ENCODE measurements around the gene ZNF668. TPM values are rescaled to one million over a fixed set of nuclear protein-coding genes. Genes with fewer than 3 reads are reported as not detected.

The ZNF668 gene
- total and polyA plus RNA-seq, 2 of the 13 experiments (the other 11 are each of a cell fraction or from before 2014, with no cell fraction given): 3.8 to 9.8 TPM

- no peak for TF ChIP-seq ZNF878 (CRISPR knock-in tag; IDR thresholded peaks at IDR 0.05)
- peak; percentile 35 for TF ChIP-seq THAP9 (CRISPR knock-in tag; IDR thresholded peaks at IDR 0.05; ENCODE audit: borderline replicate concordance)
- TF ChIP-seq CBFB (CRISPR knock-in tag; IDR thresholded peaks at IDR 0.05): peak; percentile 85
- TF ChIP-seq KDM2A (CRISPR knock-in tag; IDR thresholded peaks at IDR 0.05; ENCODE audit: borderline replicate concordance, low read depth): peak; percentile 99
- TF ChIP-seq ZNF576 (CRISPR knock-in tag; IDR thresholded peaks at IDR 0.05): no peak
- TF ChIP-seq ATF3 (CRISPR knock-in tag; IDR thresholded peaks at IDR 0.05): peak; percentile 48; the same call in 1 of the 2 replicates
- no peak for TF ChIP-seq GATA4 (IDR thresholded peaks at IDR 0.05; ENCODE audit: borderline replicate concordance, low read depth)
- peak; percentile 36 for TF ChIP-seq NCOA2 (CRISPR knock-in tag; IDR thresholded peaks at IDR 0.05)
- TF ChIP-seq ZNF607 (CRISPR knock-in tag; IDR thresholded peaks at IDR 0.05; ENCODE audit: borderline replicate concordance): peak; percentile 80; the same call in 1 of the 2 replicates
- TF ChIP-seq ZNF530 (CRISPR knock-in tag; IDR thresholded peaks at IDR 0.05; ENCODE audit: low read depth): no peak
- 0 out of 2 replicates have a peak, but pooled peaks have one; percentile 26 for TF ChIP-seq DMTF1 (CRISPR knock-in tag; IDR thresholded peaks at IDR 0.05)
- TF ChIP-seq, protein P1, sequence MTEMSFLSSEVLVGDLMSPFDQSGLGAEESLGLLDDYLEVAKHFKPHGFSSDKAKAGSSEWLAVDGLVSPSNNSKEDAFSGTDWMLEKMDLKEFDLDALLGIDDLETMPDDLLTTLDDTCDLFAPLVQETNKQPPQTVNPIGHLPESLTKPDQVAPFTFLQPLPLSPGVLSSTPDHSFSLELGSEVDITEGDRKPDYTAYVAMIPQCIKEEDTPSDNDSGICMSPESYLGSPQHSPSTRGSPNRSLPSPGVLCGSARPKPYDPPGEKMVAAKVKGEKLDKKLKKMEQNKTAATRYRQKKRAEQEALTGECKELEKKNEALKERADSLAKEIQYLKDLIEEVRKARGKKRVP (CRISPR knock-in tag; IDR thresholded peaks at IDR 0.05): peak in 1 of 2 experiments; percentile 87; a peak in 2 of 4 replicates
- TF ChIP-seq ELF4 (CRISPR knock-in tag; IDR thresholded peaks at IDR 0.05; ENCODE audit: borderline replicate concordance): no peak
- no peak for TF ChIP-seq ZNF430 (CRISPR knock-in tag; IDR thresholded peaks at IDR 0.05)
- TF ChIP-seq CENPX (CRISPR knock-in tag; IDR thresholded peaks at IDR 0.05): no peak
- TF ChIP-seq, protein P2, sequence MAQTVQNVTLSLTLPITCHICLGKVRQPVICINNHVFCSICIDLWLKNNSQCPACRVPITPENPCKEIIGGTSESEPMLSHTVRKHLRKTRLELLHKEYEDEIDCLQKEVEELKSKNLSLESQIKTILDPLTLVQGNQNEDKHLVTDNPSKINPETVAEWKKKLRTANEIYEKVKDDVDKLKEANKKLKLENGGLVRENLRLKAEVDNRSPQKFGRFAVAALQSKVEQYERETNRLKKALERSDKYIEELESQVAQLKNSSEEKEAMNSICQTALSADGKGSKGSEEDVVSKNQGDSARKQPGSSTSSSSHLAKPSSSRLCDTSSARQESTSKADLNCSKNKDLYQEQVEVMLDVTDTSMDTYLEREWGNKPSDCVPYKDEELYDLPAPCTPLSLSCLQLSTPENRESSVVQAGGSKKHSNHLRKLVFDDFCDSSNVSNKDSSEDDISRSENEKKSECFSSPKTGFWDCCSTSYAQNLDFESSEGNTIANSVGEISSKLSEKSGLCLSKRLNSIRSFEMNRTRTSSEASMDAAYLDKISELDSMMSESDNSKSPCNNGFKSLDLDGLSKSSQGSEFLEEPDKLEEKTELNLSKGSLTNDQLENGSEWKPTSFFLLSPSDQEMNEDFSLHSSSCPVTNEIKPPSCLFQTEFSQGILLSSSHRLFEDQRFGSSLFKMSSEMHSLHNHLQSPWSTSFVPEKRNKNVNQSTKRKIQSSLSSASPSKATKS (CRISPR knock-in tag; IDR thresholded peaks at IDR 0.05): no peak
- TF ChIP-seq MAF1 (CRISPR knock-in tag; IDR thresholded peaks at IDR 0.05; ENCODE audit: borderline replicate concordance): peak; percentile 33; the same call in 1 of the 2 replicates
- no peak for TF ChIP-seq HES4 (CRISPR knock-in tag; IDR thresholded peaks at IDR 0.05; ENCODE audit: borderline replicate concordance)
- TF ChIP-seq PHB2 (IDR thresholded peaks at IDR 0.05; ENCODE audit: partially characterized antibody): no peak
Measured at GRCh38 chr16:31117384-31118222, 43.6 kb upstream of the ZNF668 start, which contains the start of gene KAT8 (continued).

All from HepG2 (cell line).